Measurements from ENCODE around the gene CDK6.

The CDK6 gene

GRCh38 chr7:92670204-92670851 is 166.0 kb downstream of the CDK6 start:
- no peak for DNase-seq

GRCh38 chr7:92669616-92670165 is 166.7 kb downstream of the CDK6 start:
- no peak for DNase-seq

GRCh38 chr7:92668564-92668963 is 167.8 kb downstream of the CDK6 start:
- DNase-seq = no peak

- DNase-seq = no peak
These were observed 168.4 kb downstream of the CDK6 start for GRCh38 chr7:92667816-92668535.

GRCh38 chr7:92665926-92666325 is 170.4 kb downstream of the CDK6 start:
- no peak for DNase-seq

GRCh38 chr7:92661651-92662050 is 174.7 kb downstream of the CDK6 start:
- DNase-seq = no peak

- DNase-seq = no peak
These were observed 177.7 kb downstream of the CDK6 start for GRCh38 chr7:92658671-92659070.

- no peak for DNase-seq
These were observed 179.0 kb downstream of the CDK6 start for GRCh38 chr7:92657391-92657790.

GRCh38 chr7:92656121-92656520 is 180.3 kb downstream of the CDK6 start:
- no peak for DNase-seq

- no peak for DNase-seq
These were observed 181.0 kb downstream of the CDK6 start for GRCh38 chr7:92655346-92655884.

- no peak for DNase-seq
These were observed 183.2 kb downstream of the CDK6 start for GRCh38 chr7:92653136-92653535.

GRCh38 chr7:92652536-92652935 is 183.8 kb downstream of the CDK6 start:
- DNase-seq = peak in 1 of 3 experiments; percentile 33

- no peak for DNase-seq
These were observed 186.0 kb downstream of the CDK6 start for GRCh38 chr7:92650391-92650790.

GRCh38 chr7:92648067-92648466 is 188.3 kb downstream of the CDK6 start:
- no peak for DNase-seq

- DNase-seq = no peak
These were observed 188.7 kb downstream of the CDK6 start for GRCh38 chr7:92647652-92648051.

GRCh38 chr7:92647011-92647625 is 189.3 kb downstream of the CDK6 start:
- DNase-seq = no peak

- peak in 1 of 3 experiments; percentile 24 for DNase-seq
These were observed 191.0 kb downstream of the CDK6 start for GRCh38 chr7:92645114-92646061.

GRCh38 chr7:92644406-92645113 is 191.8 kb downstream of the CDK6 start:
- DNase-seq = no peak

GRCh38 chr7:92643821-92644220 is 192.6 kb downstream of the CDK6 start:
- DNase-seq = no peak

- DNase-seq = no peak
These were observed 194.4 kb downstream of the CDK6 start for GRCh38 chr7:92641921-92642511.

GRCh38 chr7:92639966-92640365 is 196.4 kb downstream of the CDK6 start:
- DNase-seq = peak in 1 of 3 experiments; percentile 43
